Neutrophil (primary cell): ENCODE measurements around the gene GARIN1A.
"Not testable (repeated sequence)": the region's sequence is repeated elsewhere in the genome, so short reads cannot be mapped to it uniquely, and the experiment has no call there.

Experiments
- H3K27ac ChIP-seq: fragments of 200-600 bp; sonication (generic); 2 replicates; pipeline ENCODE4 v1.5.1; 2016; ENCODE audit warnings: mild to moderate bottlenecking, moderate library complexity
- H3K27me3 ChIP-seq: fragments of 200-600 bp; sonication (generic); 2 replicates; pipeline ENCODE4 v1.6.0; 2016; ENCODE audit warnings: mild to moderate bottlenecking
- H3K36me3 ChIP-seq: fragments of 200-600 bp; sonication (generic); 2 replicates; pipeline ENCODE4 v1.5.1; 2017
- H3K4me1 ChIP-seq, 2 experiments: fragments of 200-600 bp in 1 of 2; sonication (generic) in 1 of 2; 1 replicate in 1 of 2; 2 replicates in 1 of 2; pipeline versions ENCODE4 v1.5.1 to v1.6.1; 2013 to 2016; ENCODE audit warnings: low read depth in 1 of 2, low read length in 1 of 2, mild to moderate bottlenecking in 1 of 2, moderate library complexity in 1 of 2; ENCODE audit not compliant: control insufficient read depth in 1 of 2, insufficient read depth in 1 of 2
- H3K4me3 ChIP-seq, 2 experiments: fragments of 200-600 bp in 1 of 2; sonication (generic) in 1 of 2; 1 replicate in 1 of 2; 2 replicates in 1 of 2; pipeline ENCODE4 v1.5.1; 2013 to 2016; ENCODE audit warnings: low read depth in 1 of 2, low read length in 1 of 2, mild to moderate bottlenecking in 1 of 2, moderate library complexity in 1 of 2
- H3K9me3 ChIP-seq: fragments of 200-600 bp; sonication (generic); 2 replicates; pipeline ENCODE4 v1.5.1; 2016
- TF ChIP-seq, protein P1 (sequence below): fragments of 200-600 bp; sonication (generic); IDR thresholded peaks from 2 replicates; pipeline ENCODE4 v1.5.1; 2016; ENCODE audit warnings: antibody characterized with exemption

GARIN1A gene

DNA sequence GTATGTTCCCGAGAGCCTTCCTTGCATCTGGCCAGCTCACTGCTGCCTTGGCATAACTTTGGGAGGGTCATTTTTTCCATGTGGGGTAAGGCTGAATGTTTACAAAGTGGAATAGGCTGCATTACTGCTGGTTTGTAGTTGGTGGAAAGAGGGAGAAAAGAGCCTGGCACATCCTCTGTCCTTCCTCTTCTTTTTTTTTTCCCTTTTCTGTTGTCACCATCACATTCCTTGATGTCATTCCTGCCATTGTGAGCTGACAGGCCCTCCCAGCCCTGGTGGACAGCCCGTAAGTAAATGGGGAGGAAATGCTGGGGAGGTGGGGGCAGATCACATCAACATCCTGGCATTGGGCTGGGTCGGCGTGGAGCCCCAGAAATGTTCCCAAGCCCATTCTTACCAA lies at the start of gene GARIN1A:
Gene GARIN1A, plus strand, starts transcription at position 301 of the 400 bp plus-strand sequence. CDS start 106 bp downstream, outside the sequence.
- Histone ChIP-seq H3K9me3 (no peaks in the 10 kb centered on the region), H3K36me3 (no peaks in the 10 kb centered on the region), H3K4me3 (no peak within 1 kb of the TSS), H3K27ac (no peak within 1 kb of the TSS), H3K27me3 (peaks cover 36% of the 10 kb centered on the region), H3K4me1 (no peaks in the 10 kb centered on the region)
- TF ChIP-seq, protein P1, sequence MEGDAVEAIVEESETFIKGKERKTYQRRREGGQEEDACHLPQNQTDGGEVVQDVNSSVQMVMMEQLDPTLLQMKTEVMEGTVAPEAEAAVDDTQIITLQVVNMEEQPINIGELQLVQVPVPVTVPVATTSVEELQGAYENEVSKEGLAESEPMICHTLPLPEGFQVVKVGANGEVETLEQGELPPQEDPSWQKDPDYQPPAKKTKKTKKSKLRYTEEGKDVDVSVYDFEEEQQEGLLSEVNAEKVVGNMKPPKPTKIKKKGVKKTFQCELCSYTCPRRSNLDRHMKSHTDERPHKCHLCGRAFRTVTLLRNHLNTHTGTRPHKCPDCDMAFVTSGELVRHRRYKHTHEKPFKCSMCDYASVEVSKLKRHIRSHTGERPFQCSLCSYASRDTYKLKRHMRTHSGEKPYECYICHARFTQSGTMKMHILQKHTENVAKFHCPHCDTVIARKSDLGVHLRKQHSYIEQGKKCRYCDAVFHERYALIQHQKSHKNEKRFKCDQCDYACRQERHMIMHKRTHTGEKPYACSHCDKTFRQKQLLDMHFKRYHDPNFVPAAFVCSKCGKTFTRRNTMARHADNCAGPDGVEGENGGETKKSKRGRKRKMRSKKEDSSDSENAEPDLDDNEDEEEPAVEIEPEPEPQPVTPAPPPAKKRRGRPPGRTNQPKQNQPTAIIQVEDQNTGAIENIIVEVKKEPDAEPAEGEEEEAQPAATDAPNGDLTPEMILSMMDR = no peak

DNA sequence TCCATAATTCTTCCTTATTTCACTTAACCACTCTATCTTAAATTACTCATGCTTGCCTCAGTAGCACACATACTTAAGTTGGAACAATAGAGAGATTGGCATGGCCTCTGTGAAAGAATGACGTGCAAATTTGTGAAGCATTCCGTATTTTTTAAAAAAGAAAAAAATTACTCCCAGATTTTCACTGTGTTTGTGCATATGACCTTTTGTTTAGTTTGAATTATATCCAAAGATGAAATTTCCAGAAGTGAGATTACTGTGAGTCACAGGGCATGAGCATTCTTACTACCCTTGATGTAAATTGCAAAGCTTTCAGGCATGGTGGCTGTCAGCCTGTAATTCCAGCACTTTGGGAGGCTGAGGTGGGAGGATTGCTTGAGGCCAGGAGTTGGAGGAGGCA lies 45.0 kb upstream of the GARIN1A start:
- H3K4me1 ChIP-seq, H3K4me3 ChIP-seq: not testable (repeated sequence)
- peaks cover 93% of the 10 kb centered on the region for H3K36me3 ChIP-seq

GRCh38 chr7:128633915-128634314 lies 38.2 kb upstream of the GARIN1A start:
- not testable (repeated sequence) for H3K27ac ChIP-seq, H3K4me3 ChIP-seq, H3K9me3 ChIP-seq, H3K27me3 ChIP-seq, H3K4me1 ChIP-seq
- peaks cover 77% of the 10 kb centered on the region for H3K36me3 ChIP-seq

More for the DNA sequence above, 45.0 kb upstream of the GARIN1A start:
- not testable (repeated sequence) for H3K9me3 ChIP-seq, H3K27me3 ChIP-seq, H3K27ac ChIP-seq

- peaks cover 65% of the 10 kb centered on the region for H3K36me3 ChIP-seq
- H3K9me3 ChIP-seq, H3K4me3 ChIP-seq, H3K27ac ChIP-seq, H3K27me3 ChIP-seq, H3K4me1 ChIP-seq: not testable (repeated sequence)
These were observed 26.9 kb upstream of the GARIN1A start for GRCh38 chr7:128645206-128645605.

DNA sequence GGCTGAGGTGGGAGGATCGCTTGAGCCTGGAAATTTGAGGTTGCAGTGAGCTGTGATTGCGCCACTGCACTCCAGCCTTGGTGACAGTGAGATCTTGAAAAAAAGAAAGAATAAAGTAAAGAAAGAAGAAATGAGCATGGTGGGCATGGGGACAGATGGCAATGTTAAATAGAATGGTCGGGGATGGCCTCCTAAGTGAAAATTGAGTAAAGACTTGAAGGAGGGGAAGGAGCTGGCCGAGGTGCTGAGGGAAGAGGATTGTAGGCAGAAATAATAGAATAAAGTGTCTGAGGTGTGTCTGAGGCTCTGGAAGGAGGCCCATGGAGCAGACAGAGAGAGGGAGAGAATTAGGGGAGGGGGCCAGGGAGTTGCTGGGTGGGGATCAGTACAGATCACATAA lies 26.2 kb upstream of the GARIN1A start:
- H3K27ac ChIP-seq, H3K4me1 ChIP-seq, H3K27me3 ChIP-seq, H3K9me3 ChIP-seq, H3K4me3 ChIP-seq: not testable (repeated sequence)
- peaks cover 62% of the 10 kb centered on the region for H3K36me3 ChIP-seq

- H3K9me3 ChIP-seq, H3K27me3 ChIP-seq, H3K4me3 ChIP-seq, H3K27ac ChIP-seq, H3K4me1 ChIP-seq: not testable (repeated sequence)
- peaks cover 65% of the 10 kb centered on the region for H3K36me3 ChIP-seq
These were observed 25.2 kb upstream of the GARIN1A start for GRCh38 chr7:128646877-128647276.

GRCh38 chr7:128651096-128651495 lies 21.0 kb upstream of the GARIN1A start:
- H3K9me3 ChIP-seq, H3K4me3 ChIP-seq, H3K27ac ChIP-seq, H3K27me3 ChIP-seq, H3K4me1 ChIP-seq: not testable (repeated sequence)
- H3K36me3 ChIP-seq = peaks cover 59% of the 10 kb centered on the region

DNA sequence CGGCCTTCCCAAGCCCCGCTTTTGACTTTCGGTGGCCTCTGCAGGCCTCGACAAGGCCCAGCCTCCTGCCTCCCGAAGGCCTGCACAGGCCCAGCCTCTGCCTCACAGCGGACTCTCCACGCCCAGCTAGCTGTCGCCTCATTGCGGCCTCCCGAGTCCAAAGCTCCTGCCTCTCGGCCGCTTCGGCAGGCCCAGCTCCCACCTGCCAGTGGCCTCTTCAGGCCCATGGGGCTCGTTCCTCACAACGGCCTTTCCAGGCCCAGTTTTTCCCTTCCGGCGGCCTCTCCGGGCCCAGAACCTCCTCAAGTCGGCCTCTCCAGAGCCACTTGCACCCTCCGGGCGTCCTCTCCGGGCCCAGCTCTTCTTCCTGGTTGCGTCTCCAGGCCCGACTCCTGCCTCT lies 19.5 kb upstream of the GARIN1A start:
- not testable (repeated sequence) for H3K4me1 ChIP-seq, H3K27me3 ChIP-seq, H3K4me3 ChIP-seq, H3K9me3 ChIP-seq, H3K27ac ChIP-seq
- H3K36me3 ChIP-seq = peaks cover 52% of the 10 kb centered on the region

DNA sequence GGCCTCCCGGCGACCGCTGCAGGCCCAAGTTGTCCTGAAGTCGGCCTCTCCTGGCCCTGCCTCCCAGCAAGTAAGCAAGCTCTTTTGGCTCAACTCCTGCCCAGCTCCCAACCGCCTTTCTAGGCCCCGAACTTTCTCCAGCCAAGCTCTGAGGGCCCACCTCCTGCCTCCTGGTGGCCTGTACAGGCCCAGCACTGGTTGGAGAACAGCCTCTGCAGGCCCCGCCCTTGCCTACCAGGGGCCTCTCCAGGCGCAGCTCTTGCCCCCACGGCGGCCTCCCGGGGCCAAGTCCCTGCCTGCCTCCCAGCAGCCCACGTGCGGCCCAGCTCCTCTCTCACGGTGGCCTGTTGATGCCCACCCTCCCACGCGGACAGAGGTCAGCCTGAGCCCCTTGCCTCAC lies 18.9 kb upstream of the GARIN1A start:
- not testable (repeated sequence) for H3K4me3 ChIP-seq, H3K27me3 ChIP-seq, H3K27ac ChIP-seq, H3K4me1 ChIP-seq, H3K9me3 ChIP-seq
- peaks cover 52% of the 10 kb centered on the region for H3K36me3 ChIP-seq

DNA sequence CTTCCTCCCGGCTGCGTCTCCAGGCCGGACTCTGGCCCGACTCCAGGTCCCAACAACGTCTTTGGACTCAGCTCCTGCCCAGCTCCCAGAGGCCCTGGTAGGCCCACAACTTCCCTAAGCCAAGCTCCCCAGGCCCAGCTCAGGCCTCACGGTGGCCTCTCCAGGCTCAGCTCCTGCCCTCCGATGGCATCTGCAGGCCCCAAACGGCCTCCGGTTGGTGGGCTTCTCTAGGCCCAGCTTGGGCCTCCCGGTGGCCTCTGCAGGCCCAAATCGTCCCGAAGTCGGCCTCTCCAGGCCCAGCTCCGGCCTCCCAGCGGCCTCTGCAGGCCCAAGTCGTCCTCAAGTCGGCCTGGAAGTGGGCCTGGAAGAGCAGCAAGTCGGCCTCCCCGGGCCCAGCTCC lies 18.0 kb upstream of the GARIN1A start:
- not testable (repeated sequence) for H3K4me3 ChIP-seq, H3K27me3 ChIP-seq, H3K9me3 ChIP-seq, H3K4me1 ChIP-seq, H3K27ac ChIP-seq
- peaks cover 50% of the 10 kb centered on the region for H3K36me3 ChIP-seq

- not testable (repeated sequence) for H3K27me3 ChIP-seq, H3K4me3 ChIP-seq, H3K9me3 ChIP-seq, H3K4me1 ChIP-seq, H3K27ac ChIP-seq
- peaks cover 50% of the 10 kb centered on the region for H3K36me3 ChIP-seq
These were observed 17.6 kb upstream of the GARIN1A start for GRCh38 chr7:128654501-128654900.

DNA sequence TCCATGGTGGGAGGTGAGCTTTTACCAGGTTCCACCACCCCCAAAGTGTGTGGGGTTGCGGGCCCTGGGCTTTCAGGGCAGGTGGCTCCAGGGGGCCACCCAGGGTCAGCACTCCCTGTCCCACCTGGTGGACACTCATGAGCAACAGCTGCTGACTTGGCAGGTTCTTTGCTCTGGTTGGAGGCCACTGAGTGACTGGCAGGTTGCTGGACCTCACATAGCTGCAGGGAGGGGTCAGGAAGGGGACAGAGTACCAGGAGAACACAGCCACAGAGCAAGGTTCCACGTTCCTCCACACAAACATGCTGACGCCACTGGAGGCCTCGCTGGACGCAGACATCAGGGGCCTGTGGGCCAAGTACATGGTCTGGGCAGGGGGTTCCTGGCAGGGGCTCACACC lies 13.7 kb upstream of the GARIN1A start:
- H3K9me3 ChIP-seq, H3K4me3 ChIP-seq, H3K27me3 ChIP-seq, H3K27ac ChIP-seq, H3K4me1 ChIP-seq: not testable (repeated sequence)
- H3K36me3 ChIP-seq = peaks cover 18% of the 10 kb centered on the region
